DMS114 treated with DMSO at 0.1 percent for 48 hours (cell line): Measurements from ENCODE around the gene GAL3ST3.
A peak's percentile ranks its signal among the peaks of the same experiment; 100 is the strongest.

Experiments used
- DNase-seq: peaks from one replicate; lab custom pipeline; 2025; ENCODE audit not compliant: unreplicated experiment; lab: John Stamatoyannopoulos, UW

The GAL3ST3 gene

DNA sequence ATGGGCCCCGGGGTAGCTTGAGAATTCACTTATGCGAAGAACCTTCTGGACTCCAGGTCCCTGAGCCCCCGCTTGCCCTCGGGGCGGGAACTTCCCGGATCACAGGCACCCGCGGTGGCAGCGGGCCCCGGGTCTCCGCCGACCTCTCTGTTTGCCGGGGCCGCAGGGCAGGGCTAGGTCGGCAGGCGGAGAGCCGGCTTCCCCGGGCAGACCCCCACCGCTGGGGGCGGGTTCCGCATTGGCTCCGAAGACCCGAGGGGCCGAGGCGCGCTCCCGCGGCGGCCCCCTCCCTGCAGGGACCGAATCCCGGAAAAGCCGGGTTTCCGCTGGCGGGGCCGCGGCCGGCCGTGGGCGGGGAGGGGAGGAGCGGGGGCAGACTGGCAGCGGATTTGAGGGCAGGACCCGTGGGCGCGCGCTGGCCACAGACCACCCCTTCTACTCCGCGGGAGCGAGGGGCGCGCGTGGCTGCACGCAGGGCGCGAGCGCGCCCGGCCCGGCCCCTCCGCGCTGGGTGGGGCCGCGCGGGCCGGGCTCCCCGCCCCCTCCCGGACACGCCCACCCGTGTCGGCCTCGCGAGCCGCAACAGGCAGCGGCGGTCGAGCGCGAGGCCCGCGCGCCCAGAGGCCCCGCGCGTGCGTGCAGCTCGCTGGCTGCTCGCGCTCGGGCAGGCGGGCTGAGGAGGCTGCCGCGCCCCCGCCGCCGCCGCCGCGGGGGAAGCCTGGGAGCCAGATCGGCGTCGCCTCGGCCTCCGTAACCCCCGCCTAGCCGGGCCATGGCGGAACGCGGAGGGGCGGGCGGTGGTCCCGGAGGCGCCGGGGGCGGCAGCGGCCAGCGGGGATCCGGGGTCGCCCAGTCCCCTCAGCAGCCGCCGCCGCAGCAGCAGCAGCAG is 21.0 kb upstream of the GAL3ST3 start, which contains the start of gene PACS1:
TSS of gene PACS1 (plus strand) at position 558 of the 889 bp plus-strand sequence. CDS start at position 773, 215 bp downstream.
- DNase-seq = peak; percentile 61

DNA sequence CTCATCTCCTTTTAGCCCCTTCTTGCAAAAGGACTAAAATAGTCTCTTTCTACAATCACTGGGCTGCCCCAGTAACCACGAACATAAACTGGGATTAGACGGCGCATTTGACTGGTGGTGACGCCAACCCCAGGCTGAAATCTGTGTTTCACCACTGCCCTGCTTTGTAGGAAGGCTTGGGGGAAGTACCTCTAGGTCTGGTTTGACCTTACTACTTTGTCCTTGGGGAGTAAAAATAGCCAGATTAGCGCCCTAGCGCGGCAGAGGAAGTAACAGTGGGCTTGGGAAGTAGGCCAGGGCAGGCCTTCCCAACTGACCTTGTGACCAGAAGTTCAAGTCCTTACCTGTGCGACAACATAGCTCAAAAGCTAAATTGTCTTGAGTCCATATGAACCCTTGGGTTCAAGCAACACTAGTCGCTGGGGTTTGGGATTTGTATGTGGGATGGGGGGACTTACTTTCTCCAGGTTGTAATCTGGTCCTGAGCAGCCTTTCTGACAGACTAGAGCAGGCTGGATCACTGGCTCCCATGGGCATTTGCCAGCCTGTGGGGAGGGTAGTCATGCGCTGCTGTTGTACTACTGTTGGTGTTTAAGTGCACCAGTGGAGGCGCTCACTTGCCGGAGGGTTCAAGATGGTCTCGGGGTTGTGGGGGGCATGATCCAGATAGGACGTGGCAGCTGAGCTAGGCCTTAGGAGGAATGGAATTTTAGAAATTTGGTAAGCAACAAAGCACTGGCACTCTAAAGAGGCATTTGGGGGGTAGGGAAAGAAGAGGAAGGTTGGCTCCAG is 20.2 kb upstream of the GAL3ST3 start:
- peak; percentile 27 for DNase-seq

GRCh38 chr11:66068154-66068821 is 19.3 kb upstream of the GAL3ST3 start:
- DNase-seq = peak; percentile 83

GRCh38 chr11:66067640-66068039 is 18.7 kb upstream of the GAL3ST3 start:
- DNase-seq = no peak

DNA sequence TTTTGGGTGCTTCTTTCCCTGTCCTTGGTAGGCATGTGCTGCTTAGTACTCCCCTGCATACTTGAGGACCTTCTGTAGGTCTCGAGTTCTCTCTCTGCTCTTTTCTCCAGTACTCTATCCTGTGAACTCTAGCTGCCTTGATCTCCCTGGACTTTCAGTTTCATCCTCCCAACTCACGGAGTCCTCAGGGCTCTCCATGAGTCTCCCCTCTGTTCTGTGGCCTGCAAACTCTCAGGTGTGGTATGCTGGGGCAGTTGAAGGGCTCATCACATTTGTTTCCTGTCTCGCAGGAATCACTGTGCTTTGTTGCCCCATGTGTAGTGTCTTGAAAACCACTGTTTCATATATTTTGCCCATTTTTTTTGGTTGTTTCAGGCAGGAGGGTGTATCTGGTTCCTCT is 17.8 kb upstream of the GAL3ST3 start:
- DNase-seq = no peak

DNA sequence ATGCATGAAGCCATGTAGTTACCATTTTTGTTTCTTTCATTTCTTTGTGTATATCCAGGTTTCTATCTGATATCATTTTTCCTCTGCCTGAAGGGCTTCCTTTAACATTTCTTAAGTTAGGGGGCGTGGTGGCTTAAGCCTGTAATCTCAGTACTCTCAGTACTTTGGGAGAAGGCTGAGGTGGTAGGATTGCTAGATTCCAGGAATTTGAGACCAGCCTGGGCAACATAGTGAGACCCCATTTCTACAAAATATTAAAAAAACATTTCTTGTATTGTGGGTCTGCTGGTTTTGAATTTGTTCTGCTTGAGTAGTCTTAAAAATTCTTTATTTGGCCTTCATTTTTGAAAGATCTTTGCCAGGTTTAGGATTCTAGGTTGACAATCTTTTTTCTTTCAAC is 15.6 kb upstream of the GAL3ST3 start:
- no peak for DNase-seq

- DNase-seq = no peak
Measured at GRCh38 chr11:66063900-66064299, 14.9 kb upstream of the GAL3ST3 start.

DNA sequence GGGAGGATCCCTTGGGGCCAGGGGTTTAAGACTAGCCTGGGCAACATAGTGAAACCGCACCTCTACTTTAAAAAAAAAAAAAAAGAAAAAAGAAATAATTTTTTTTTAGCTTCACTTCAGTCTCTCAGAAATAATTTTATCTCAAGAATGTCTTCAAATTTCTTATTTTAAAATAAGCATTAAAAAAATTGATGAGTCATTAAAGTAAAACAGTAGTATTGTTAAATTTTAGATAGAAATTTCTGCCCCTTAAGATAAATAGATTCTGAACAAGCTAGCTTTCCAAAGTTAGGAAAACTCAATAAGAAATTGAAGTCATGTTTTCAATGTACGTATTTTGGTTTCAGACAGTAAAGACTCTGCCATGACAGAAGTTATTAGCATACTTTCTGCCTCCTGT is 13.4 kb upstream of the GAL3ST3 start:
- no peak for DNase-seq

DNA sequence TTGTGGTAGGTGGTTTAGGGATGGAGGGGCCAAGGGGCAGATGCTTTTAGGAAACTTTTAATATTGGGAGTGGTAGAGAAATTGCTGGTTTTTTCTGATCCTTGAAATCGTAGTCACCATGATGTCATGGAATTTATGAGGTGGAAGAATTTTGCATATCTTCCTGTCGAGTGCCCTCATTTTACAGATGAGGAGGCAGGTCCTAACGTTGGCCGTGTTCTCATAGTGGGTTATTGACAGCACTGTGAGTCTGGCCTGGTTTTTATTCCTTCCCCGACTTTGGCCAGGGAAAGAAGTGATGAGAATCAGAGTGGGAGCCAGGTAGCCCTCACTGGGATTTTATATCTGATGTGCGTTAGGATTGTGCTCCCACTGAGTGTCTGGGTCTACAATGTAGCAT is 12.3 kb upstream of the GAL3ST3 start:
- DNase-seq = no peak

- DNase-seq = no peak
Measured at GRCh38 chr11:66059966-66060680, 11.2 kb upstream of the GAL3ST3 start.

GRCh38 chr11:66056501-66056900 is 7.5 kb upstream of the GAL3ST3 start:
- DNase-seq = no peak

- no peak for DNase-seq
Measured at GRCh38 chr11:66055021-66055420, 6.1 kb upstream of the GAL3ST3 start.

DNA sequence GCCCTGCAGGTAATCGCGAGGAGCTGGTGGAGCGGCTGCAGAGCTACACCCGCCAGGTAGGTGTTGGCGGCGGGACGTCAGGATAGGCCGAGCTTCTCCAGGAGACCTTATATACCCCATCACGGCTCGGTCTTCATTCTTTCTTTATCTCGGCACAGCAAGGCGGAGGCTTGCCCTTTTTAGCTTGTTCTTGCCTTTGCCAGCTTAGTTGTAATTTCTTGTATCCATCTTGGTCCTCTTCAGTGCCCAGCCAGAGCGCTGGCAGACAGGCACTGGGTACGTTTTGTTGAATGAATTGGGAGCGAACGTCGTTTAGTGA is 3.7 kb upstream of the GAL3ST3 start:
- DNase-seq = no peak

DNA sequence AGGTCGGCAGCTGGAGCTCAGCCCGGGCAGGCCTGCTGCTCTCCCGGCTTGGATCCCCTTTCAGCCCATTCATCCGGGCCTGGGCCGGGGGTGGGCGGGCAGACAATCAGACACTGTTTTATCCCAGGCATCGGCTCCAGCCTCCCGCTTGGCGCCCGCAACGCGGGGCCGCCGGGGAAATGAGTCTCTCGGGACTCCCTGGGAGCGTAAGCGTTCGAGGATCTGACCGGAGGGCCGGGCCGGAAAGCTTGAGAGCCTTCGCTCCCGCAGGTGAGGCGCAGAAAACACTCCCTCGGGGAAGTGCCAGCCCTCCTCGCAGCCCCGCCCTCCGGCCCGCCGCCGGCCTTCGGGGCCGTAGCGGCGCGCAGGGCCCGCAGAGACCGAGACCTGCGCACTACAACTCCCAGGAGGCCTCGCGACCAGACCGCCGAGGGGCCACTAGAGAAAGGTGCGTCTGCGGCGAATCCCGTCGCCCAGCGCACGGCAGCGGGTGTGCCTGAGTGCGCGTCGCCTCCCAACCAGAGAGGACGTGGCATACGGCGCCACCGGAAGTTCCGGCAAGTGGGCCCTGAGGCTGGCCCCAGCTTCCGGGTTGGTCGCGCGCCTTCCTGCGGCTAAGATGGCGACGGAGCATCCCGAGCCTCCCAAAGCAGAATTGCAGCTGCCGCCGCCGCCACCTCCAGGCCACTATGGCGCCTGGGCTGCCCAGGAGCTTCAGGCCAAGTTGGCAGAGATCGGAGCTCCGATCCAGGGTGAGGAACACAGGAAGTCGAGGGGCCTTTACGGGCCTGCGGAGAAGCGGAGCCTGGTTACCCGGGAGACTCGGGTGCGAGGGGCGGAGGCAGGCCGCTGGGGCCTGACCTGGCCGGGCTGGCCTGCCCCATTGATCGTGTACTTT is 3.1 kb upstream of the GAL3ST3 start, which contains the start of gene SF3B2:
TSS of gene SF3B2 (plus strand) at position 599 of the 898 bp plus-strand sequence. CDS start at position 620, 21 bp downstream.
- DNase-seq = peak; percentile 97

- no peak for DNase-seq
Measured at GRCh38 chr11:66051371-66051765, 2.4 kb upstream of the GAL3ST3 start.

GRCh38 chr11:66050581-66051231 is 1.7 kb upstream of the GAL3ST3 start:
- DNase-seq = no peak

- no peak for DNase-seq
Measured at GRCh38 chr11:66047541-66048365, 1.2 kb downstream of the GAL3ST3 start.

- DNase-seq = no peak
Measured at GRCh38 chr11:66046901-66047300, 2.1 kb downstream of the GAL3ST3 start.
